GF-D8 (cell line): ENCODE measurements around the gene PHLDB2.

Experiments used
- DNase-seq: peaks from one replicate; lab custom pipeline; 2025; lab: John Stamatoyannopoulos, UW

The PHLDB2 gene

DNA sequence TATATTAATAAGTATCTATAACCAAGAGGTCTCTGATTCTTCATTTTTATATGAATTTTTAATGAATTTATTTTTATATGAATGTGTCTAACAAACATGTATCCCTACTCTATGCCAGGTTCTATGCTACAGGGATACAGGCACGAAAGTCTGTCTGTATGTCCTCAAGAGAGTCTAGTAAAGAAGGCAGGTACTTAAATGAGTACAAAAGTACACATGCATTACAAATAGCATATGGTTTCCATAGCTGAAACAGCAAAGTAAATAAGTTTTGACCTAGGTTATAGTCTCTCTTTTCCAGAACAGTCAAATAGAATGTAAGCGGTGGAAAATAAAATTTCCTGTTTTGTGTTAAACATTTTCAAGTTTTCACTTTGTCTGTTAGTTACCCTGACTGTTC, 106.4 kb downstream of the PHLDB2 start:
- no peak for DNase-seq

DNA sequence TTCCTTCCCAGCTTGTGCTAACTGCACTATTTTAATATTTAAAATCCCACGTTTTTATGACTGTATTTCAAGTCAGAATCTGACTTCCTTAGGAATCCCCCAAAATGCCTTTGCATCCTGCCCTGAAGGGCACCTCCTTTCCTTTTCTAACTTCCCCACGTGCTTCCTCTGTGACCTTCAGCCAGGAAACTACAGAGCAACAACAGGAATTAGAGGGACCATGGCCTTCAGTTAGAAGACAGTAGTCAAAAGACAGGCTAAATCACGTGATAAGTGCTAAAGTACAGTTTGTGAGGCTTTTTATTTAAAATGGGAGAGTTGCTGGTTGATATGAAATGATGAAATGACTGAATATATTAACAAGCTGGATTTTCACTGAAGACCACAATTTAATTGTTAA, 108.0 kb downstream of the PHLDB2 start:
- peak; percentile 2 for DNase-seq

- DNase-seq = peak; percentile 30
Observed at GRCh38 chr3:111967651-111968274, 108.7 kb downstream of the PHLDB2 start.

GRCh38 chr3:111968319-111969054, 109.4 kb downstream of the PHLDB2 start:
- no peak for DNase-seq

- no peak for DNase-seq
Observed at GRCh38 chr3:111970376-111970775, 111.3 kb downstream of the PHLDB2 start.

- no peak for DNase-seq
Observed at GRCh38 chr3:111971533-111972130, 112.6 kb downstream of the PHLDB2 start.

DNA sequence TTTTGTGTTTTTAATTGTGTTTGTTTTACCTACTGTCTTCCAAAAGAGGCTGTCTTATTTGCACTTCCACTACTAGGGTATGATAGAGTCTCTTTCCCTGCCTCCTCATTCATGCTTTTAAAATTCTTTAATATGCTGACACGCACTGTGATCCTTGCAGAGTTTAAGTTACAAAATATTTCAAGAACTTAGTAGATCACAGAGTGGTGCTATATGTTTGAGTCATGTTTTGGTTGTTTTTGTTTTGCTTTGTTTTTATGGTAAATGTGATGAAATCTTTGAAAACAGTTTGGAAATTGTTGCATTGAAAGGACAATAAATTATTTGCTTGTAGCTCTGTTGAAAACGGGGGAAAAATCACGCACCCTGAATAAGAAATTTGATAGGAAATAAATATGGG, 113.8 kb downstream of the PHLDB2 start:
- no peak for DNase-seq

DNA sequence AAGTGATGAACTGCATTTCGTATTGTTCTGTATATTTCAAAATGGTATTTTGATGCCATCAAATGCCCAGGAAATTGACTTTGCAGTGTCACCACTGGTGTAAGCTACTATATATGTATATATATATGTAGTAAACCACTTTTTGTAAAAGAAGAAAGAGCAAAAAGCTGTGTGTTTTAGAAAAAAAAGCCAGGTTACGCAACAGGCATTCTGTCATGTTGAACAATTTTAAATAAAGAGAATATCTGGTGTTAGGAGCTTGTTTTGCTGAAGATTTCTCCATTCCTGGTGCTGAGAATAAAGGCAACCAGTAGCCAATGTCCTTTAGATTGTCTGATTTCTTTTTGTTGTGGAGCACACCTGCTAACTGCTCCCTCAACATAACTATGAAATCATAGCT, 116.1 kb downstream of the PHLDB2 start:
- no peak for DNase-seq

GRCh38 chr3:111976254-111976653, 117.2 kb downstream of the PHLDB2 start:
- no peak for DNase-seq

DNA sequence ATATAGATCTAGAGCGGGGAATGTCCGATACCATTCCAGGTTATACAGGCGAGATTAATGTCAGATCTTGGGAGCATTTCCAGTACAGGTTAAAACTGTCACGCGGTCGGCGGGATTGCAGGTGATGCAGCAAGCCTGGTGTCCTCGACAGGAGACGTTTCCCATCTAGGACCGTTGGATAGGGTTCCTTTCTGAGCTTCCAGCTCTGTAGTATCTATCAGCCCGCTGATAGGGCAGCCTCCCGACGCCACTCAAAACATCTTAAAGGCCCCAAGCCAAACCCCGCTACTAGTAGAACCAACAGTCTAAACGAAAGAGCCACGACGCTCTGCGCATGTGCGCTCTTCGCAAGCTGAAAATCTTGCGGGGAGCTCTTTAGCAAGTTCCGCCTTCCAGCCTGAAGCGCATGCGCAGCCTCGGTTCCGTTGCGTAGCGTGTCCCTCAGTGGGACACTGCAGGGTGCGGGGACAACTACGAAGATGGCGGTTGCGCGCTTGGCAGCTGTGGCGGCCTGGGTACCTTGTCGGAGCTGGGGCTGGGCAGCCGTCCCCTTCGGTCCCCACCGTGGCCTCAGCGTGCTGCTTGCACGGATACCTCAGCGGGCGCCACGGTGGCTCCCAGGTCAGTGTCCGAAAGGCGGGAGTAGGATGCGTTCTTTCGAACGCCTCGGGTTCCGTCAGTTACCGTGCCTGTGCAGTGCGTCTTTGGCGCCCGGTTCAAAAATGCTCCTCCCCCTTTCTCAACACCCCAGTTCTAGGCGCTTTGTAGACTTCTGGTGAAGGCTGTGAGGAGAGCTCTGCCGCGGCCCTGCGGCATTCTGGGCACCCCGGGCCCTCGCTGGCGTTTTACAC, 119.7 kb downstream of the PHLDB2 start, which contains the start of gene ABHD10:
Gene ABHD10 (plus strand): TSS at position 444 of the 851 bp plus-strand sequence. CDS start 36 bp downstream, at position 480.
- peak; percentile 84 for DNase-seq

- DNase-seq = peak; percentile 44
Observed at GRCh38 chr3:111979434-111980038, 120.5 kb downstream of the PHLDB2 start.

- DNase-seq = no peak
Observed at GRCh38 chr3:111980716-111981456, 121.8 kb downstream of the PHLDB2 start.

DNA sequence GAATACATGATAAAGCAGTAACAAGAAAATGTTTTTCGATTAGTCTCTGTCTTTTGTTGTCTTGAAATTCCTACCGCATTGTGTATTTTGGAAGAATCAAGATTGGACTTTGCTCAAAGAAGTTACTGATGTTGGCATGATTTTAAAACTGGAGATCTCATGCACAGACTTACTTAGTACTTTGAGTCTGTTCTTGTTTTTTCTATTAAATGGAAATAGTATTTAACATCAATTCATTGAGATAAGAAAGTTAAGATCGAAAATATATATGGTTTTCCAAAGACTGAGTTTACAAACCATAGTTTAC, 122.3 kb downstream of the PHLDB2 start:
- no peak for DNase-seq

GRCh38 chr3:111984636-111985298, 125.7 kb downstream of the PHLDB2 start:
- no peak for DNase-seq

- DNase-seq = no peak
Observed at GRCh38 chr3:111986800-111987199, 127.7 kb downstream of the PHLDB2 start.

DNA sequence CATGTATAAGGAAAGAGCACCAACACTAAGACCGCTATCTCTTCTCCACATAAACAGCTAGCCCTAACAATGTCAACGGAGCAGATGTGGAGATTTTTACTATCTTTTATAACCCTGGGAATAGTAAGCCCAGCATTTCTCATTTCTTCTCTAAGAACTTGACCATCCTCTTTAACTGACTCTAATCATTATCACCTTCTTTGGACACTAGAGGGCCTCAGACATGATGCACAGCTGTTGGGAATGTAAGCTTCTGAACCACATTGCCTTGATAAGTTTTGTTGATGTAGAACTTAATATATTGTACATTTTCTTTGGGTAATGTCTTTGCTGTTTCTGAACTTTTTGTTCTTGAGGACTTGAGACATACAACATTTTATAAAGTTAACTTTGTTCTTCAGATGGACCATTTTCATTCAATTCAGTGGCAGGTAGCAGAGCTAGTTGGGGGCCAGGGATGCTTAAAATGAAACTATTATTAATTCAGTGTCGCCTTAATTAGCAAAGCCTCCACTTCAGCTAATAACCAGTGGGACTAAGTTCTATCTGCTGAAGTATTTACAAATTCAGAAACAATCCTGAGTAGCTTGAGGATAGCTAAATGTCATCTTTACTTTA, 130.1 kb downstream of the PHLDB2 start:
- no peak for DNase-seq

- DNase-seq = no peak
Observed at GRCh38 chr3:111993038-111993437, 134.0 kb downstream of the PHLDB2 start.

DNA sequence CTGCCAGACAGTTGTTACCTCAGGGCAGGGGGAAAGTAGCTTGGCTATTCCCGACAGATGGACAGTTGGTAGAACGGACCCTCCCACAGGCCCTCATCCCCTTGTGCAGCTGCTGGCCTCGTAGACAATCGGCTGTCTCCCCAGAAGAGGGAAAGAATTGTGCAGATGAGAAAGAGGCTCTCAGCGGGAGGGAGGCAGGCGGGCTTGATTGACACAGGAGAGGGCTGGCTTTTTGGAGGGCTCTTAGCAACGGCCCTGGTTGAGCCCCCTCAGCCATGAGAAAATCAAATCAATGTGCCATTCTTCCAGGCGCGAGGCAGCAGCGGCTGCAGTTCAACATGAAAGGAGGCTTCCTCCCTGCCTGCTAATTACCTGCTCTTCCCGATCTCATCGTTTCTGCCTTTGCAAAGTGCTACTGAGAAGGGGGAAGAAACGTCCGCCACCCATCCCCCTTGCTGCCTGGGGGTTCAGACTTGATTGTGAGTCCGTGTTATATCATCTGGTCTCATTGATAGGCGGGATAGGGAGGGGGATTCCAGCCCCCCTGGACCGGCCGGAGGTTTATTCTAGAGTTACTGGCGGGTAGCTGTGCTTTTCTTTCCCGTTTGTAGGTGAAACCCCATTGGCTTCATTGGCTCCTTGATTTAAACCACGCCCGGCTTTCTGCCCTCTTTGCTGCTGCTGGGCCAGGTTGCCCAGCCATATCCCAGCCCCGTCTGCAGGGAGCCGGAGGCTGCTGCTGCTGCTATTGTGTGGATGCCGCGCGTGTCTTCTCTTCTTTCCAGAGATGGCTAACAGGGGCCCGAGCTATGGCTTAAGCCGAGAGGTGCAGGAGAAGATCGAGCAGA, 139.8 kb downstream of the PHLDB2 start, which contains the start of gene TAGLN3:
Gene TAGLN3 (plus strand): TSS at position 287 of the 848 bp plus-strand sequence. CDS start 501 bp downstream, at position 788.
- DNase-seq = no peak
